ENCODE measurements around the gene RLN3. TPM values are rescaled to one million over a fixed set of nuclear protein-coding genes. Genes with fewer than 3 reads are reported as not detected.
"Not testable (repeated sequence)": the region's sequence is repeated elsewhere in the genome, so short reads cannot be mapped to it uniquely, and the experiment has no call there.

Gene RLN3
- total RNA-seq, 1 donor from 2014 or later = not detected

DNA sequence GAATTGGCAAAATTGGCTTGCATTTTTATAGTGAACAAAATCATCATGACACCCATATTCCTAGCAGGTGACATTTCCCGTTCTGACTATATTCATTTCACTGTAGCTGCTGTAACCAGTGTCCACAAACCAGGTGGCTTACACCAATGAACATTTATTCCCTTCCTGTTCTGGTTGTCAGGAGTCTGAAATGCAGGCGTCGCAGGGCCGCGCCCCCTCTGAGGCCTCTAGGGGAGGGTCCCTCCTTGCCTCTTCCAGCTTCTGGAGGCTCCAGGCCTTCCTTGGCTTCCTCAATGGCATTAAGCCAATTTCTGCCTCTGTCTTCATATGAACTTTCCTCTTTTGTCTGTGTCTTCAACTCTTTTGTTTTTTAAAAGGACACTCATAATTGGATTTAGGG is 6.5 kb upstream of the RLN3 start:
- no peak for DNase-seq (ENCODE audit: low read depth, low spot score)

DNA sequence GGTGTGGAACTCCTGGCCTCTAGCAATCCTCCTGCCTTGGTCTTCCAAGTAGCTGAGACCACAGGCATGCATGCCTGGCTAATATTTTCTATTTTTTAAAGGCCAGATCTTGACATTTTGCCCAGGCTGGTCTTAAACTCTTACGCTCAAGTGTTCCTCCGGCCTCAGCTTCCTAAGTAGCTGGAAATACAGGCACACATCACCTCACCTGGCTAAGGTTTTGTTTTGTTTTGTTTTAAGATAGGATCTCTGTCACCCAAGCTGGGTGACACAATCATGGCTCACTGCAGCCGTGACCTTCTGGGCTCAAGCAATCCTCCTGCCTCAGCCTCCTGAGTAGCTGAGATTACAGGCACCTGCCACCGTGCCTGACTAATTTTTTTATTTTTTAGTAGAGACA is 5.5 kb upstream of the RLN3 start:
- no peak for DNase-seq (ENCODE audit: low read depth, low spot score)

DNA sequence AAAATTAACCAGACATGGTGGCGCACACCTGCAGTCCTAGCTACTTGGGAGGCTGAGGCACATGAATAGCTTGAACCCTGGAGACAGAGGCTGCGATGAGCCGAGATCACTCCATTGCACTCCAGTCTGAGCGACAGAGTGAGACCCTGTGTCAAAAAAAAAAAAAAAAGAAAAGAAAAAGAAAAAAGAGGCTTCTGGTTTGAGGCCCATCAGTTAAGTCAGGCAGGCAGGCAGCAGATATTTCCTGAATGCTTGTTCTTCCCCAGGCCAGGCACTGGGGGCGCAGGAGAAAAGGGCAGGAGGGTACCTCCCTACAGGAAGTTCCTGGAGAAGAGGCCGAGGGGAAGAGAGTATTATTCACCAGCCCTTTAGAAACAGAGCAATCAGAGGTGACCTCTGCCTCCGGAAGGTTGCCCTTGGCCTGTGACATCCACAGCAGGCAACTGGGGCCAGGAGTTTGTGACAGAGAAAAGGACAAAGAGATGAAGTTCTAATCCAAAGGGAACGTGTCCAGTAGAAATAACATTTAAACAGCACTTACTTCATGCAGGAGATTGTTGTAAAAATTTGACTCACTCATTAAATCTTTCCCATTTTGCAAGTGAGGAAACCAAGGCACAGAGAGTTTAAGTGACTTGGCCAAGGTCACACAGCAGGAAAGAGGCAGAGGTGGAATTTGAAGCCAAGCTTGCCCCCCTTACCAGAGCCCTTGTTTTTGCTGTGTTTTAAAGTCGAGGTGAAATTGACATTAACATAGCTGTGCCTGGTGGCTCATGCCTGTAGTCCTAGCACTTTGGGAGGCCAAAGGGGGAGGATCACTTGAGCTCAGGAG is 4.3 kb upstream of the RLN3 start:
- DNase-seq (ENCODE audit: low read depth, low spot score) = no peak

DNA sequence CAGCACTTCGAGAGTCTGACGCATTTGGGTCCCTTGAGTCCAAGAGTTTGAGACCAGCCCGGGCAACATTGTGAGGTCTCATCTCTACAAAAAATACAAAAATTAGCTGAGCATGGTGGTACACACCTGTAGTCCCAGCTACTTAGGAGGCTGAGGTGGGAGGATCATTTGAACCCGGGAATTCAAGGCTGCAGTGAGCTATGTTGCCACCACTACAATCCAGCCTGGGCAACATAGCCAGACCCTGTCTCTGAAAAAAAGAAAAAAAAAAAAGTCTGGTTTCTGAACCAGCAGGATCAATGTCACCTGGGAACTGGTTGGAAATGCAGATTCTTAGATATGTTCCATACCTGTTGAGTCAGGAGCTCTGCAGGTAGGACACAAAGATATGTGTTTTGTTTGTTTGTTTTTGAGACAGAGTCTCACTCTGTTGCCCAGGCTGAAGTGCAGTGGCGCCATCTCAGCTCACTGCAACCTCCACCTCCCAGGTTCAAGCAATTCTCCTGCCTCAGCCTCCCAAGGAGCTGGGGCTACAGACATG is 1.2 kb upstream of the RLN3 start:
- not testable (repeated sequence) for DNase-seq (ENCODE audit: low read depth, low spot score)

DNA sequence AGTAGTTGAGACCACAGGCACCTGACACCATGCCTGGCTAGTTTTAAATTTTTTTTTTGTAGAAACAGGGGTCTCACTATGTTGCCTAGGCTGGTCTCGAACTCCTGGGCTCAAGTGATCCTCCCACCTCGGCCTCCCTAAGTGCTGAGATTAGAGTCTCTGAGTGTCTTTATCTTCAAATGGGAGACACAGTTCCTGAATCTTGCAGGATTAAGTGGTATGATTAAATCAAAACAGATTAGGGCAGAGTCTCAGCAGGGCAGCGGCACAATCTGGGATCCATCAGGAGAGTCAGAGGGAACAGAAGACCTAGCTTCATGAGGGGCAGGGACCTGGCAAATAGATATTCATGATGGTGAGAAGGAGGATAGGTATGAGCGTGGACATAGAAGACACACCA is 953 bp downstream of the RLN3 start:
- no peak for DNase-seq (ENCODE audit: low read depth, low spot score)

DNA sequence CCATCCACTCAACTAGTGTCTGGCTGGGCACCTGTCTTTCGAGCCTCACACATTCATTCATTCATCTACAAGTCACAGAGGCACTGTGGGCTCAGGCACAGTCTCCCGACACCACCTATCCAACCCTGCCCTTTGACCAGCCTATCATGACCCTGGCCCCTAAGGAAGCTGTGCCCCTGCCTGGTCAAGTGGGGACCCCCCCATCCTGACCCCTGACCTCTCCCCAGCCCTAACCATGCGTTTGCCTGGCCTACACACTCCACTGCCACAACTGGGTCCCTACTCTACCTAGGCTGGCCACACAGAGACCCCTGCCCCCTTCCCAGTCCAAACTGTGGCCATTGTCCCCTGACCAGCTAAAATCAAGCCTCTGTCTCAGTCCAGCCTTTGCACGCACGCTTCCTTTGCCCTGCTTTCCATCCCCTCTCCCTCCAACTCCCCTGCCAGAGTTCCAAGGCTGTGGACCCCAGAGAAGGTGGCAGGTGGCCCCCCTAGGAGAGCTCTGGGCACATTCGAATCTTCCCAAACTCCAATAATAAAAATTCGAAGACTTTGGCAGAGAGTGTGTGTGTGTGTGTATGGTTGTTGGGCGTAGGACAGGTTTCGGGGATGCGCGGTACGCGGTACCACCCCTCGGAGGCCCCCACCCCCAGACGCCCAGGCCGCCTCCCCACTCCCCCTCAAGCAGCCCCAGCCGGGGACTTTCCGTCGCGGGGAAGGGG is 3.2 kb downstream of the RLN3 start:
- no peak for DNase-seq (ENCODE audit: low read depth, low spot score)

DNA sequence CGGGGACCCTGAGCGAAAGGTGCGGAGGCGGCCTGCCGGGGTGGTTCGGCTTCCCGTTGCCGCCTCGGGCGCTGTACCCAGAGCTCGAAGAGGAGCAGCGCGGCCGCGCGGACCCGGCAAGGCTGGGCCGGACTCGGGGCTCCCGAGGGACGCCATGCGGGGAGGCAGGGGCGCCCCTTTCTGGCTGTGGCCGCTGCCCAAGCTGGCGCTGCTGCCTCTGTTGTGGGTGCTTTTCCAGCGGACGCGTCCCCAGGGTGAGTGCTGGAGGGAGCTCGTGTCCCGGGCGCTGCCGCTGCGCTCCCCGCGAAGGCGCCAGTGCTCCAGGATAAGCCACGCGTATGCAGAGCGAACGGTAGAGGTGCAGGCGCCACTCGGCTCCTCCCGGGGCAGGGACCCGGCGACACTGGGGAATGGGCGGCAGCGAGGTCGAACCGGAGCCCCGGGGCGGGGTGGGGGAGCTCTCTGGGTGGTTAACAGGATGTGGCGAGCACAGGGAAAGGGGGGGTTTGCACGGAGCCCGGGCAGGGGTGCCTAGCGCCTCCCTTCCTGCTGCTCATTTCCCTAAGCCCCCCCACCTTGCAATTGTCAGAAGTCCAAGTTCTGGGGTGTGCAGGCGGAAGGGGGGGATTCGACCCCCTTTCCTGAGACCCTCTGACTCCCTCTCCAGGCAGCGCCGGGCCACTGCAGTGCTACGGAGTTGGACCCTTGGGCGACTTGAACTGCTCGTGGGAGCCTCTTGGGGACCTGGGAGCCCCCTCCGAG is 4.0 kb downstream of the RLN3 start, which contains the start of gene IL27RA:
TSS of gene IL27RA (plus strand) at position 44 of the 762 bp plus-strand sequence. CDS start at position 155, 111 bp downstream.
- DNase-seq (ENCODE audit: low read depth, low spot score) = no peak

DNA sequence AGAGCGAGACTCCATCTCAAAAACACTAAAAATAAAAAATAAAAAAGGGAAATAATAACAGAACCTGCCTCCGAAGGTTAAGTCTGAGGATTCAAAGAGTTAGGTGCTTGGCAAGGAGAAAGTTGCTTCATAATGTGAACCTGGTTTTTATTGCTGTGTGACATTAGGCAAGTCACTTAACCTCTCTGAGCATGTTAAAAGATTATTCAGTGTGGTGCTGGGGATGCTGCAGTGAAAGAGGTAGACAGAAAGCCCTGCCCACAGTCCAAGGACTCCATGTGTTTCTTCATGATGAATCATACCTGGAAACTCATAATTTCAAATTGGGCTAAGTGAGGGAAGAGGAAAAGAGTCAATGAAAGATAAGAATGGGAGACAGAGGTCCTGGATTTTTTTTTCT is 6.0 kb downstream of the RLN3 start:
- no peak for DNase-seq (ENCODE audit: low read depth, low spot score)

DNA sequence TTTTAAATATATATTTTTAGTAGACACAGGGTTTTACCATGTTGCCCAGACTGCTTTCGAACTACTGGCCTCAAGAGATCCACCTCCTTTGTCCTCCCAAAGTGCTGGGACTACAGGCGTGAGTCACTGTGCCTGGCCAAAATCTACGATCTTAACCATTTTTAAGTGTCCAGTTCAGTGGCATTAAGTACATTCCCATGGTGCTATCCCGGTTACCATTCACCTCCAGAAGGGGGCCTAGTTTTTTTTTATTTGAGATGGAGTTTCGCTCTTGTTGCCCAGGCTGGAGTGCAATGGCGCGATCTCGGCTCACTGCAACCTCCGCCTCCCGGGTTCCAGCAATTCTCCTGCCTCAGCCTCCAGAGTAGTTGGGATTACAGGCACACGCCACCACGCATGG is 7.2 kb downstream of the RLN3 start:
- DNase-seq (ENCODE audit: low read depth, low spot score) = not testable (repeated sequence)

DNA sequence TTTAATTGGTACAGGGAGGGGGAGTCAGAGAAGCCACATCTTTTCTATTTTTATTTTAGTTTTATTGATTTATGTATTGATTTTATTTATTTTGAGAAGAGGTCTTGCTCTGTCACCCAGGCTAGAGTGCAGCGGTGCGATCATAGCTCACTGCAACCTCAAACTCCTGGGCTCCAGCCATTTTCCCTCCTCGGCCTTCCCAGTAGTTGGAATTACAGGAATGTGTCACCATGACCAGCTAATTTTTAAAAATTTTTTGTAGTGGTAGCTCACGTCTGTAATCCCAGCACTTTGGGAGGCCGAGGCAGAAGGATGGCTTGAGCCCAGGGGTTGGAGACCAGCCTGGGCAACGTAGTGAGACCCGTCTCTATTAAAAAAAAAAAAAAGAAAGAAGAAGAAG is 7.8 kb downstream of the RLN3 start:
- no peak for DNase-seq (ENCODE audit: low read depth, low spot score)

DNA sequence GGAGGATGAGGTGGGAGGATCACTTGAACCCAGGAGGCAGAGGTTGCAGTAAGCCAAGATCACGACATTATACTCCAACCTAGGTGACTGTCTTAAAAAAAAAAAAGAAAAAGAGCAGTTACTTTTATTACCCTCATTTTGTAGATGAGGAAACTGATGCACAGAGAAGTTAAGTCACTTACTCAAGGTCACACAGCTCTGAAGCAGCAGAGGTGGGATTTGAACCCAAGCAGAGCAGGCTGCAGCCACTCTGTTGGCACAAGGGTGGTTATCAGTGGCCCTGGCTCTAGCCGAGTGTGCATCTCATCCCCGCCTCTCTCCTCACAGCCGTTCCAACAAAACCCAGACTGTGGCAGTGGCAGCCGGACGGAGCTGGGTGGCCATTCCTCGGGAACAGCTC is 11.2 kb downstream of the RLN3 start:
- no peak for DNase-seq (ENCODE audit: low read depth, low spot score)

DNA sequence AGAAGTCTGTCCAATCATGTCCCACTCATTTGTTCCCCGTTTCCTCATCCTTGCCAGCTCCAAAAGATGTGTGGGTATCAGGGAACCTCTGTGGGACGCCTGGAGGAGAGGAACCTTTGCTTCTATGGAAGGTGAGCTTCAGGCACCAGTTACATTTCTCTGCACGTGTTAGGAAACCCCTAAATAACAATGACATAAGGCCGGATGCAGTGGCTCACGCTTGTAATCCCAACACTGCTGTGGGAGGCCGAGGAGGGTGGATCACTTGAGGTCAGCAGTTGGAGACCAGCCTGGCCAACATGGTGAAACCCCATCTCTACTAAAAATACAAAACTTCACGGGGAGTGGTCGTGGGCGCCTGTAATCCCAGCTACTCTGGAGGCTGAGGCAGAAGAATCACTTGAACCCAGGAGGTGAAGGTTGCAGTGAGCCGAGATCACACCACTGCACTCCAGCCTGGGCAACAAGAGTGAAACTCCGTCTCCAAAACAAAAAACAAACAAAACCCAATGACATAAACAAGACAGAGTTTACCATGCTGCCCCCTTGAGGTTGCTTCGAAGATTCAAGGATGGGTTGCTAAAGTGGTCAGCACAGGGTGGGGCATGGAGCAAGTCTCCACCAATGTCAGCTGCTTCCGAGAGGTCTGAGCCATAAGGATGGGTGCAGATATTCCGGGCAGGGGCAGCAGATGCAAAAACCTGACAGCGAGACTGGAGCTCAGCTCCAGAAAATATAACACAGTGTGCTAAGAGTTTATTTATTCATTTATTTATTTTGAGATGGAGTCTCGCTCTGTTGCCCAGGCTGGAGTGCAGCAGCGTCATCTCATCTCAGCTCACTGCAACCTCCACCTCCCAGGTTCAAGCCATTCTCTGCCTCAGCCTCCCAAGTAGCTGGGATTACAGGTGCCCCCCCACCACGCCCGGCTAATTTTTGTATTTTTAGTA is 15.0 kb downstream of the RLN3 start:
- DNase-seq (ENCODE audit: low read depth, low spot score) = peak; percentile 55

DNA sequence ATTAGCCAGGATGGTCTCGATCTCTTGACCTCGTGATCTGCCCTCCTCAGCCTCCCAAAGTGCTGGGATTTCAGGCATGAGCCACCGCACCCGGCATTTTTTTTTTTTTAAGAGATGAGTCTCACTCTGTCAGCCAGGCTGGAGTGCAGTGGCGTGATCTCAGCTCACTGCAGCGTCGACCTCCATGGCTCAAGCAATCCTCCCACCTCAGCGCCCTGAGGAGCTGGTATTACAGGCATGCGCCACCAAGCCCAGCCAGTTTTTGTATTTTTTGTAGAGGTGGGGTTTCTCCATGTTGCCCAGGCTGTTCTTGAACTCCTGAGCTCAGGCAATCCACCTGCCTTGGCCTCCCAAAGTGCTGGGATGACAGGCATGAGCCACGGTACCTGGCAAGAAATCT is 19.9 kb downstream of the RLN3 start:
- not testable (repeated sequence) for DNase-seq (ENCODE audit: low read depth, low spot score)

DNA sequence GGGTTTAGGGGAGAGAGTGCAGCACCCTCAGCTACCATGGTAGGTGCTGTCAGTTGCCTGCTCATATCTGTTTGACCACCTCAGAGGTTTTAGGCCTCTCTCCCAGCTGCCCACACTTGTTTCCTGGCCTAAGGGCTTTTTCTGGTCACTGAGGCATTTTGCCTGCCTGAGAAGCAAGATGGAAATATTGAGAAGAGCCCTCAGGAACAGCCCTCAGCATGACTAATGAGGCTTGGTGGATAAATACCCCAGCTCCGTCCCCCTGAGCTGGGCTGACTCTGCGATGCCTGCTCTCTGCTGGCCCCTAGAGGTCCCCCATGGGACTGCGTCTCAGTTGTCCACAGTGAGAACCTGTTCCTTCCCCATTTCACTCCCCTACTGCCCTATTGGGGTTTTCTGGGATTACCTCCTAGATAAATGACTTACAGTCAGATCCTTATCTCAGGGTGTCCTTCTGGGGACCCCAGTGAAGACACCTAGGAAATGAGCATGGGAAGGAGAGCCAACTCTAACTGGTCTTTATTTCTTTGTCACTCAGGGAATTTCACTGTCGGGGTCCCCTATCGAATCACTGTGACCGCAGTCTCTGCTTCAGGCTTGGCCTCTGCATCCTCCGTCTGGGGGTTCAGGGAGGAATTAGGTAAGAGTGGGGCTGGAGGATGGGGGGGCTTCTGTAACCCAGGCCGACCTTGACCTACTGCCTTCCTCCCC is 20.6 kb downstream of the RLN3 start:
- DNase-seq (ENCODE audit: low read depth, low spot score) = no peak

DNA sequence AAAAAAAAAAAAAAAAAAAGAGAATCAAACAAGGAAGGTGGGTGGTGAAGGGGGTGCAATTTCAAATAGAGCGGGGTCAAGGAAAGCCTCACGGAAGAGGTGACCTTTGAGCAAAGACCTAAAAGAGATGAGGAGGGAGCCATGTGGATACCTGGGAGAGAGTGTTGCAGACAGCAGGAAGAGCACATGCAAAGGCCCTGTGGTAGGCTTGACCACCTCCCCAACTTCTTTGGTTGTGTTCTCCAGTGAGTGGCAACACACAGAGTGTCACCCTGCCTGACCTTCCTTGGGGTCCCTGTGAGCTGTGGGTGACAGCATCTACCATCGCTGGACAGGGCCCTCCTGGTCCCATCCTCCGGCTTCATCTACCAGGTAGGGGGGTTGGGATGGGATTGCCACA is 22.6 kb downstream of the RLN3 start:
- DNase-seq (ENCODE audit: low read depth, low spot score) = no peak

DNA sequence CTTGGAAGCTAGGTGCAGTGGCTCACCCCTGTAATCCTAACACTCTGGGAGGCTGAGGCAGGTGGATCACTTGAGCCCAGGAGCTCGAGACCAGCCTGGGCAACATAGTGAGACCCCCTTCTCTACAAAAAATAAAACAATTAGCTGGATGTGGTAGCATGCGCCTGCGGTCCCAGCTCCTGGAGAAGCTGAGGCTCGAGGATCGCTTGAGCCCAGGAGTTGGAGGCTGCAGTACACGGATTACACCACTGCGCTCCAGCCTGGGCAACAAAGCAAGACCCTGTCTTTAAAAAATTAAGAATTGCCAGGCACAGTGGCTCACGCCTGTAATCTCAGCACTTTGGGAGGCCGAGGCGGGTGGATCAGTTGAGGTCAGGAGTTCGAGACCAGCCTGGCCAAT is 23.0 kb downstream of the RLN3 start:
- not testable (repeated sequence) for DNase-seq (ENCODE audit: low read depth, low spot score)

DNA sequence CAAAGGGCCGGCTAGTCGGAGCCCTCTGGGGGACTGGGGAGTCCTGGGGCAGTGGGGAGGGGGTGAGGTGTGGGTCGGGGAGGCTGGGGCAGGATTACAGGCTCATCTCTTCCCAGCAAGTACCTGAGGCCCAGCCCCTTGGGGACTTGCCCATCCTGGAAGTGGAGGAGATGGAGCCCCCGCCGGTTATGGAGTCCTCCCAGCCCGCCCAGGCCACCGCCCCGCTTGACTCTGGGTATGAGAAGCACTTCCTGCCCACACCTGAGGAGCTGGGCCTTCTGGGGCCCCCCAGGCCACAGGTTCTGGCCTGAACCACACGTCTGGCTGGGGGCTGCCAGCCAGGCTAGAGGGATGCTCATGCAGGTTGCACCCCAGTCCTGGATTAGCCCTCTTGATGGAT is 24.0 kb downstream of the RLN3 start:
- no peak for DNase-seq (ENCODE audit: low read depth, low spot score)

DNA sequence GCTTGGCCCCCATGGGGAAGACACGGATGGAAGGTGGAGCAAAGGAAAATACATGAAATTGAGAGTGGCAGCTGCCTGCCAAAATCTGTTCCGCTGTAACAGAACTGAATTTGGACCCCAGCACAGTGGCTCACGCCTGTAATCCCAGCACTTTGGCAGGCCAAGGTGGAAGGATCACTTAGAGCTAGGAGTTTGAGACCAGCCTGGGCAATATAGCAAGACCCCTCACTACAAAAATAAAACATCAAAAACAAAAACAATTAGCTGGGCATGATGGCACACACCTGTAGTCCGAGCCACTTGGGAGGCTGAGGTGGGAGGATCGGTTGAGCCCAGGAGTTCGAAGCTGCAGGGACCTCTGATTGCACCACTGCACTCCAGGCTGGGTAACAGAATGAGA is 24.5 kb downstream of the RLN3 start:
- DNase-seq (ENCODE audit: low read depth, low spot score) = no peak

DNA sequence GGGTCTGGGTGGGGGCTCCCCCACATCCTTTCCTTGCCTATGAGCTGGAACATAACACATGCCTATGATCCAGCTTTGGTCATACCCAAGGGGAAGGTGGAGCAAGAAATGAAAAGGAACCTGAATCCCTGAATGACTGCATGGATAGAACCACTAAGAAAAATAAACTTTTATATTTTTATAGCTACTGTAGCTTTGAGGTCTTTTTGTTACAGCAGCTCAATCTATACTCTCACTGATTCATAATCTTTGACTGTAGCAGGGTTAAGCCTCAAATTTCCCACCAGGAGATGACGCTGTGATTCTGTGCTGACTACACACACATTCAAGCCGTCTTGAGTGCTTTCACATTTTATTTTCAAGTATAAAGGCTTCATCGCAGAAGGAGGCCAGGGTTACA is 25.1 kb downstream of the RLN3 start:
- no peak for DNase-seq (ENCODE audit: low read depth, low spot score)

DNA sequence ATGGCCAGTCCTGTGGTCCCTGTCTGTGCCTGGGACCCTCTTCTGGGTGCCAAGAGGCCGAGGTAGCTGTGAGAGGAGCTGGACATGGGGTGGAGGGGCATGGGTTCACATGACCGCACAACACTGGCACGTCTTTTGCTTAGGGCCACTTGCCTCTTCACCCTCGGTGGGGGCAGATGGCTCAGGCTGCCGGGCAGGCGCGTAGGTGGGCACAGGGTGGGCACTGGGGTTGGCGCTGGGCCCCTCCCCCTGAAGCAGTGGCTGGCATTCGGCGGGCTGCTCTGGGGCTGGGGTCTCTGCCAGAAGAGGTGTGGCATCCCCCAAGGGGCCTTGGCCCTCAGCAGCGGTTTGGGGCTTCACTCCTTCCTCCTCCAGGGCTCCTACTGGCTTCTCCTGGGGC is 25.6 kb downstream of the RLN3 start:
- DNase-seq (ENCODE audit: low read depth, low spot score) = no peak

All from pulmonary artery endothelial cell (primary cell).